ENCODE measurements around the gene SLC6A1.

The SLC6A1 gene

GRCh38 chr3:10972072-10972782, 20.3 kb upstream of the SLC6A1 start:
- no peak for FAIRE-seq

- FAIRE-seq = no peak
Measured at GRCh38 chr3:10973046-10973595, 19.4 kb upstream of the SLC6A1 start.

- no peak for FAIRE-seq
Measured at GRCh38 chr3:10974131-10974530, 18.4 kb upstream of the SLC6A1 start.

- FAIRE-seq = no peak
Measured at GRCh38 chr3:10974746-10975375, 17.7 kb upstream of the SLC6A1 start.

GRCh38 chr3:10975695-10976234, 16.8 kb upstream of the SLC6A1 start:
- FAIRE-seq = no peak

GRCh38 chr3:10976770-10977169, 15.8 kb upstream of the SLC6A1 start:
- no peak for FAIRE-seq

- FAIRE-seq = no peak
Measured at GRCh38 chr3:10977892-10978510, 14.5 kb upstream of the SLC6A1 start.

- FAIRE-seq = no peak
Measured at GRCh38 chr3:10978956-10979355, 13.6 kb upstream of the SLC6A1 start.

- FAIRE-seq = no peak
Measured at GRCh38 chr3:10980312-10980711, 12.2 kb upstream of the SLC6A1 start.

- no peak for FAIRE-seq
Measured at GRCh38 chr3:10981031-10981430, 11.5 kb upstream of the SLC6A1 start.

GRCh38 chr3:10981961-10982360, 10.6 kb upstream of the SLC6A1 start:
- FAIRE-seq = no peak

- FAIRE-seq = no peak
Measured at GRCh38 chr3:10982782-10983181, 9.8 kb upstream of the SLC6A1 start.

- no peak for FAIRE-seq
Measured at GRCh38 chr3:10983219-10983916, 9.2 kb upstream of the SLC6A1 start.

GRCh38 chr3:10984371-10984896, 8.1 kb upstream of the SLC6A1 start:
- FAIRE-seq = no peak

- no peak for FAIRE-seq
Measured at GRCh38 chr3:10985181-10985580, 7.4 kb upstream of the SLC6A1 start.

- no peak for FAIRE-seq
Measured at GRCh38 chr3:10986592-10986991, 6.0 kb upstream of the SLC6A1 start.

- no peak for FAIRE-seq
Measured at GRCh38 chr3:10988001-10988665, 4.4 kb upstream of the SLC6A1 start.

- FAIRE-seq = no peak
Measured at GRCh38 chr3:10988991-10989484, 3.5 kb upstream of the SLC6A1 start.

GRCh38 chr3:10992943-10993728, 588 bp downstream of the SLC6A1 start:
- FAIRE-seq = no peak

GRCh38 chr3:10993729-10994065, 1.1 kb downstream of the SLC6A1 start:
- no peak for FAIRE-seq

- FAIRE-seq = no peak
Measured at GRCh38 chr3:10994306-10994705, 1.8 kb downstream of the SLC6A1 start.
